SK-N-SH (cell line): ENCODE measurements around the gene ERC2. TPM values are rescaled to one million over a fixed set of nuclear protein-coding genes. Genes with fewer than 3 reads are reported as not detected.

Experiments
- CTCF ChIA-PET: fragments of 300-600, 350-600 bp; formaldehyde crosslinking; extraction: SDS; loops from one replicate; lab custom pipeline; 2021; lab: Yijun Ruan, JAX
- POLR2A ChIA-PET: fragments of 350-600 bp; sonication (Branson Sonifier 250); formaldehyde crosslinking; extraction: SDS; loops from one replicate; lab custom pipeline; 2020; ENCODE audit warnings: antibody characterized with exemption, inconsistent platforms; lab: Yijun Ruan, JAX
- DNase-seq: peaks from one replicate; pipeline ENCODE4 v3.0.0; 2012
- H2AFZ ChIP-seq: fragments of 200-600 bp; sonication (generic); 2 replicates; pipeline ENCODE4 v1.8.1; 2016; ENCODE audit warnings: antibody characterized with exemption, mild to moderate bottlenecking, low read depth
- H3F3A ChIP-seq: fragments of 200-600 bp; sonication (generic); replicated peaks from 2 replicates; pipeline ENCODE3; 2016; ENCODE audit warnings: antibody characterized with exemption, mild to moderate bottlenecking; ENCODE audit not compliant: insufficient read depth
- H3K27ac ChIP-seq, 2 experiments: fragments of 200-500 bp in 1 of 2; fragments of 200-600 bp in 1 of 2; sonication (Bioruptor generic) in 1 of 2; sonication (generic), shearing (Covaris generic) in 1 of 2; 2 replicates each; pipeline versions ENCODE4 v1.5.1 to v1.6.1; 2014 to 2016; ENCODE audit warnings: low read depth in 2 of 2, inconsistent platforms in 1 of 2, low read length in 1 of 2, mild to moderate bottlenecking in 1 of 2, mixed read lengths in 1 of 2
- H3K27me3 ChIP-seq: fragments of 200-600 bp; sonication (generic), shearing (Covaris generic); 2 replicates; pipeline ENCODE4 v1.6.1; 2016; ENCODE audit warnings: mixed run types; ENCODE audit not compliant: insufficient read depth
- H3K36me3 ChIP-seq, 2 experiments: fragments of 200-500 bp in 1 of 2; fragments of 200-600 bp in 1 of 2; sonication (Bioruptor generic) in 1 of 2; sonication (generic) in 1 of 2; replicated peaks in 1 of 2; 2 replicates each; pipeline versions ENCODE3 to v1.5.1; 2014 to 2016; ENCODE audit warnings: low read length in 1 of 2, mild to moderate bottlenecking in 1 of 2; ENCODE audit not compliant: insufficient read depth in 2 of 2, control insufficient read depth in 1 of 2
- H3K4me1 ChIP-seq, 2 experiments: fragments of 200-500 bp in 1 of 2; fragments of 200-600 bp in 1 of 2; sonication (Bioruptor generic) in 1 of 2; sonication (generic), shearing (Covaris generic) in 1 of 2; 2 replicates each; pipeline versions ENCODE4 v1.5.1 to v1.6.1; 2014 to 2016; ENCODE audit warnings: low read depth in 1 of 2, low read length in 1 of 2, mixed run types in 1 of 2; ENCODE audit not compliant: insufficient read depth in 2 of 2, control insufficient read depth in 1 of 2
- H3K4me2 ChIP-seq: fragments of 200-600 bp; sonication (generic), shearing (Covaris generic); 2 replicates; pipeline ENCODE4 v1.6.1; 2017; ENCODE audit warnings: mixed run types
- H3K4me3 ChIP-seq, 2 experiments: fragments of 200-500 bp in 1 of 2; fragments of 200-600 bp in 1 of 2; sonication (Bioruptor generic) in 1 of 2; sonication (generic), shearing (Covaris generic) in 1 of 2; 2 replicates each; pipeline versions ENCODE4 v1.5.1 to v1.8.1; 2014 to 2016; ENCODE audit warnings: low read depth in 2 of 2, inconsistent platforms in 1 of 2, low read length in 1 of 2, mild to moderate bottlenecking in 1 of 2, mixed read lengths in 1 of 2, moderate library complexity in 1 of 2
- H3K79me2 ChIP-seq: fragments of 200-600 bp; sonication (generic); 2 replicates; pipeline ENCODE4 v1.8.1; 2017; ENCODE audit warnings: mild to moderate bottlenecking; ENCODE audit not compliant: insufficient read depth
- H3K9ac ChIP-seq: fragments of 200-600 bp; sonication (generic); 2 replicates; pipeline ENCODE4 v1.6.1; 2017; ENCODE audit warnings: mixed run types
- H3K9me2 ChIP-seq: fragments of 200-600 bp; sonication (generic); 2 replicates; pipeline ENCODE4 v1.6.1; 2017; ENCODE audit warnings: mixed run types
- H3K9me3 ChIP-seq: fragments of 200-600 bp; sonication (generic); 2 replicates; pipeline ENCODE4 v1.6.1; 2017; ENCODE audit warnings: mixed run types, mild to moderate bottlenecking, moderate library complexity
- H4K20me1 ChIP-seq: fragments of 200-600 bp; sonication (generic); 2 replicates; pipeline ENCODE4 v1.6.1; 2017; ENCODE audit warnings: mild to moderate bottlenecking, mixed run types; ENCODE audit not compliant: insufficient read depth
- CHD2 ChIP-seq: fragments of 150-350 bp; IDR thresholded peaks from 2 replicates; pipeline ENCODE4 v1.6.1; 2018; ENCODE audit warnings: low read length; ENCODE audit not compliant: partially characterized antibody
- CTCF ChIP-seq: fragments of 200-600 bp; sonication (generic); IDR thresholded peaks from 2 replicates; pipeline ENCODE4 v1.6.1; 2017; ENCODE audit warnings: antibody characterized with exemption, mild to moderate bottlenecking, moderate library complexity
- EZH2phosphoT487 ChIP-seq: fragments of 200-600 bp; sonication (generic); IDR thresholded peaks from 2 replicates; pipeline ENCODE4 v1.6.1; 2017; ENCODE audit warnings: low read depth, mixed run types, mild to moderate bottlenecking, antibody characterized with exemption, moderate library complexity, borderline replicate concordance
- FOXM1 ChIP-seq: IDR thresholded peaks from 2 replicates; pipeline ENCODE4 v1.4.0; 2012; ENCODE audit warnings: low read depth, mild to moderate bottlenecking
- GABPA ChIP-seq: IDR thresholded peaks from 2 replicates; pipeline ENCODE4 v1.4.0; 2012; ENCODE audit warnings: low read depth, mild to moderate bottlenecking
- GATA2 ChIP-seq: sonication (generic); formaldehyde crosslinking; IDR thresholded peaks from 2 replicates; pipeline ENCODE4 v1.5.0; 2020; ENCODE audit warnings: mild to moderate bottlenecking, missing genetic modification reagents
- MEF2A ChIP-seq: IDR thresholded peaks from 2 replicates; pipeline ENCODE4 v1.4.0; 2012; ENCODE audit warnings: low read depth, borderline replicate concordance
- MXI1 ChIP-seq: IDR thresholded peaks from 2 replicates; pipeline ENCODE4 v1.6.1; 2012; ENCODE audit warnings: mild to moderate bottlenecking, low read depth, low read length, improper control_type of control experiment
- POLR2AphosphoS5 ChIP-seq: IDR thresholded peaks from 2 replicates; pipeline ENCODE4 v1.6.1; 2012; ENCODE audit warnings: low read depth, low read length
- RCOR1 ChIP-seq: fragments of 150-350 bp; IDR thresholded peaks from 2 replicates; pipeline ENCODE4 v1.6.1; 2017; ENCODE audit warnings: antibody characterized with exemption, low read length
- RFX5 ChIP-seq: IDR thresholded peaks from 2 replicates; pipeline ENCODE4 v1.6.1; 2012; ENCODE audit warnings: mild to moderate bottlenecking, improper control_type of control experiment, low read length
- RXRA ChIP-seq: IDR thresholded peaks from 2 replicates; pipeline ENCODE4 v1.4.0; 2012; ENCODE audit warnings: low read depth, mild to moderate bottlenecking, borderline replicate concordance
- SMC3 ChIP-seq: IDR thresholded peaks from 2 replicates; pipeline ENCODE4 v1.6.1; 2012; ENCODE audit warnings: low read depth, low read length, improper control_type of control experiment
- TEAD4 ChIP-seq: IDR thresholded peaks from 2 replicates; pipeline ENCODE4 v1.4.0; 2012; ENCODE audit warnings: mild to moderate bottlenecking, borderline replicate concordance; ENCODE audit not compliant: insufficient read depth
- USF1 ChIP-seq: IDR thresholded peaks from 2 replicates; pipeline ENCODE4 v1.4.0; 2012; ENCODE audit warnings: low read depth, borderline replicate concordance
- ZBTB33 ChIP-seq: IDR thresholded peaks from 2 replicates; pipeline ENCODE4 v1.4.0; 2012; ENCODE audit warnings: low read depth, borderline replicate concordance
- WGBS: methylation state at CpG from one replicate; pipeline ENCODE4 v1.1.6; 2017; ENCODE audit warnings: low lambda C conversion rate; 5-methylcytosine and 5-hydroxymethylcytosine counted together
- polyA plus RNA-seq, 3 experiments: library from polyadenylated mRNA; depleted of rRNA; stranded (reverse); fragments of >200 nt; gene quantifications; 2 replicates each; pipeline ENCODE4 v1.2.3, GENCODE V29; 2012
- TF ChIP-seq, protein P1 (sequence below): IDR thresholded peaks from 2 replicates; pipeline ENCODE4 v1.6.1; 2012; ENCODE audit warnings: mild to moderate bottlenecking, low read depth, low read length, moderate library complexity

The ERC2 gene
- polyA plus RNA-seq, 1 of the 3 experiments (the other 2 are of a cell fraction): 1.6 TPM

DNA sequence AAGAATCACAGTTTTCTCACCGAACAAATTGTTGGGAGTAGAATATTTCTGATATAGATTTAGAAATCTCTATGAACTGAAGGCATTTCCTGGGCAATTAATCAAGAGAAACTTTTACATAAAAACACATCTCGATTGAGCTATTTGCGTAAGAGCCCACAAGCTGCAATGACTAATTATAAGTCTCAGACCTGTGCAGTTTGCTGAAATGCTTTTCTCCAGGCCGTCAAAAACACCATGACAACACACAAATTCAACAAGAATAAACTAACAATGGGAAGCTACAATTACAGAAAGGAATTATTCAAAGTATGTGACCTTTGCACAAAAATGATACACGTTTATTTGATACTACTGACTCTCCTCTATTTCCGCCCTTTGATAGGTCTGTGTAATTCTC lies 499.9 kb downstream of the ERC2 start:
- Histone ChIP-seq H3K27ac (no peak overlapping the region), H3K4me2 (no peak overlapping the region), H3K27me3 (no peaks in the 10 kb centered on the region), H3K9ac (no peak overlapping the region), H2AFZ (no peak overlapping the region), H3K36me3 (no peaks in the 10 kb centered on the region), H3K79me2 (no peaks in the 10 kb centered on the region), H3K4me1 (no peaks in the 10 kb centered on the region), H3K9me3 (no peaks in the 10 kb centered on the region), H4K20me1 (no peaks in the 10 kb centered on the region), H3K4me3 (no peak overlapping the region), H3K9me2 (no peaks in the 10 kb centered on the region), H3F3A (no peaks in the 10 kb centered on the region)
- no peak for TF ChIP-seq FOXM1
- no peak for TF ChIP-seq RFX5
- no peak for TF ChIP-seq EZH2phosphoT487
- TF ChIP-seq GATA2: no peak
- TF ChIP-seq CHD2: no peak
- no peak for TF ChIP-seq USF1
- TF ChIP-seq RXRA: no peak
- no peak for TF ChIP-seq RCOR1
- TF ChIP-seq ZBTB33: no peak
- no peak for TF ChIP-seq MEF2A
- no peak for TF ChIP-seq SMC3
- no peak for TF ChIP-seq TEAD4
- 55% methylated on average over 6 of the region's 6 CpGs for WGBS
- CTCF ChIA-PET: no interaction called here
- no peak for DNase-seq
- POLR2A ChIA-PET: no interaction called here

- Histone ChIP-seq H3K4me3 (no peak overlapping the region), H3F3A (no peaks in the 10 kb centered on the region), H2AFZ (no peak overlapping the region), H3K36me3 (no peaks in the 10 kb centered on the region), H3K4me1 (no peaks in the 10 kb centered on the region), H3K9ac (no peak overlapping the region), H3K9me2 (no peaks in the 10 kb centered on the region), H4K20me1 (no peaks in the 10 kb centered on the region), H3K9me3 (no peaks in the 10 kb centered on the region), H3K27me3 (no peaks in the 10 kb centered on the region), H3K79me2 (no peaks in the 10 kb centered on the region), H3K4me2 (no peak overlapping the region), H3K27ac (no peak overlapping the region)
- POLR2A ChIA-PET: no interaction called here
- CTCF ChIA-PET: no interaction called here
- WGBS: 36% methylated on average over 1 of the region's 1 CpG
- DNase-seq: no peak
- TF ChIP-seq MXI1: no peak
- TF ChIP-seq ZBTB33: no peak
- no peak for TF ChIP-seq GATA2
- no peak for TF ChIP-seq FOXM1
- TF ChIP-seq GABPA: no peak
- TF ChIP-seq USF1: no peak
- TF ChIP-seq CTCF: no peak
- TF ChIP-seq, protein P1, sequence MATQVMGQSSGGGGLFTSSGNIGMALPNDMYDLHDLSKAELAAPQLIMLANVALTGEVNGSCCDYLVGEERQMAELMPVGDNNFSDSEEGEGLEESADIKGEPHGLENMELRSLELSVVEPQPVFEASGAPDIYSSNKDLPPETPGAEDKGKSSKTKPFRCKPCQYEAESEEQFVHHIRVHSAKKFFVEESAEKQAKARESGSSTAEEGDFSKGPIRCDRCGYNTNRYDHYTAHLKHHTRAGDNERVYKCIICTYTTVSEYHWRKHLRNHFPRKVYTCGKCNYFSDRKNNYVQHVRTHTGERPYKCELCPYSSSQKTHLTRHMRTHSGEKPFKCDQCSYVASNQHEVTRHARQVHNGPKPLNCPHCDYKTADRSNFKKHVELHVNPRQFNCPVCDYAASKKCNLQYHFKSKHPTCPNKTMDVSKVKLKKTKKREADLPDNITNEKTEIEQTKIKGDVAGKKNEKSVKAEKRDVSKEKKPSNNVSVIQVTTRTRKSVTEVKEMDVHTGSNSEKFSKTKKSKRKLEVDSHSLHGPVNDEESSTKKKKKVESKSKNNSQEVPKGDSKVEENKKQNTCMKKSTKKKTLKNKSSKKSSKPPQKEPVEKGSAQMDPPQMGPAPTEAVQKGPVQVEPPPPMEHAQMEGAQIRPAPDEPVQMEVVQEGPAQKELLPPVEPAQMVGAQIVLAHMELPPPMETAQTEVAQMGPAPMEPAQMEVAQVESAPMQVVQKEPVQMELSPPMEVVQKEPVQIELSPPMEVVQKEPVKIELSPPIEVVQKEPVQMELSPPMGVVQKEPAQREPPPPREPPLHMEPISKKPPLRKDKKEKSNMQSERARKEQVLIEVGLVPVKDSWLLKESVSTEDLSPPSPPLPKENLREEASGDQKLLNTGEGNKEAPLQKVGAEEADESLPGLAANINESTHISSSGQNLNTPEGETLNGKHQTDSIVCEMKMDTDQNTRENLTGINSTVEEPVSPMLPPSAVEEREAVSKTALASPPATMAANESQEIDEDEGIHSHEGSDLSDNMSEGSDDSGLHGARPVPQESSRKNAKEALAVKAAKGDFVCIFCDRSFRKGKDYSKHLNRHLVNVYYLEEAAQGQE: no peak
- no peak for TF ChIP-seq POLR2AphosphoS5
Measured at GRCh38 chr3:55966566-55966965, 501.7 kb downstream of the ERC2 start.
